ENCODE results near the gene LRRIQ4.

The LRRIQ4 gene

GRCh38 chr3:169863458-169863899, 50.8 kb downstream of the LRRIQ4 start:
- H3K9me3 Mint-ChIP-seq, result no peaks in the 10 kb centered on the region
- peaks cover under 1% of the 10 kb centered on the region for H3K27me3 Mint-ChIP-seq
- no peak overlapping the region for H3K27ac Mint-ChIP-seq
- H3K4me1 Mint-ChIP-seq (ENCODE audit: low read depth), result peaks cover 25% of the 10 kb centered on the region
- H3K36me3 Mint-ChIP-seq (ENCODE audit: low read depth), result no peaks in the 10 kb centered on the region
- H3K4me3 Mint-ChIP-seq, result no peak overlapping the region

GRCh38 chr3:169864270-169864669, 51.6 kb downstream of the LRRIQ4 start:
- H3K4me1 Mint-ChIP-seq (ENCODE audit: low read depth), result peaks cover 25% of the 10 kb centered on the region
- H3K27ac Mint-ChIP-seq, result no peak overlapping the region
- H3K9me3 Mint-ChIP-seq, result no peaks in the 10 kb centered on the region
- H3K27me3 Mint-ChIP-seq, result no peaks in the 10 kb centered on the region
- H3K36me3 Mint-ChIP-seq (ENCODE audit: low read depth), result no peaks in the 10 kb centered on the region
- no peak overlapping the region for H3K4me3 Mint-ChIP-seq

- Mint-ChIP-seq H3K27me3 (no peaks in the 10 kb centered on the region), H3K9me3 (no peaks in the 10 kb centered on the region), H3K4me3 (no peak overlapping the region), H3K36me3 (ENCODE audit: low read depth) (no peaks in the 10 kb centered on the region), H3K4me1 (ENCODE audit: low read depth) (peaks cover 25% of the 10 kb centered on the region), H3K27ac (peak overlapping the region; percentile 5)
These were observed 52.6 kb downstream of the LRRIQ4 start for GRCh38 chr3:169865176-169865767.

GRCh38 chr3:169867584-169868210, 55.0 kb downstream of the LRRIQ4 start:
- Mint-ChIP-seq H3K36me3 (ENCODE audit: low read depth) (no peaks in the 10 kb centered on the region), H3K4me1 (ENCODE audit: low read depth) (peaks cover 37% of the 10 kb centered on the region), H3K4me3 (no peak overlapping the region), H3K27ac (no peak overlapping the region), H3K27me3 (no peaks in the 10 kb centered on the region), H3K9me3 (no peaks in the 10 kb centered on the region)

- H3K9me3 Mint-ChIP-seq, result no peaks in the 10 kb centered on the region
- no peaks in the 10 kb centered on the region for H3K27me3 Mint-ChIP-seq
- peaks cover 35% of the 10 kb centered on the region for H3K4me1 Mint-ChIP-seq (ENCODE audit: low read depth)
- H3K4me3 Mint-ChIP-seq, result no peak overlapping the region
- no peaks in the 10 kb centered on the region for H3K36me3 Mint-ChIP-seq (ENCODE audit: low read depth)
- H3K27ac Mint-ChIP-seq, result no peak overlapping the region
These were observed 55.7 kb downstream of the LRRIQ4 start for GRCh38 chr3:169868369-169868768.

GRCh38 chr3:169869484-169870220, 57.0 kb downstream of the LRRIQ4 start, which contains the start of gene LRRC31:
LRRC31 (minus strand) TSS chr3:169869935; CDS start chr3:169869807, 128 bp downstream.
- H3K27me3 Mint-ChIP-seq, result no peaks in the 10 kb centered on the region
- no peaks in the 10 kb centered on the region for H3K9me3 Mint-ChIP-seq
- no peak within 1 kb of the TSS for H3K27ac Mint-ChIP-seq
- H3K4me1 Mint-ChIP-seq (ENCODE audit: low read depth), result peaks cover 24% of the 10 kb centered on the region
- no peak within 1 kb of the TSS for H3K4me3 Mint-ChIP-seq
- H3K36me3 Mint-ChIP-seq (ENCODE audit: low read depth), result no peaks in the 10 kb centered on the region

GRCh38 chr3:169871129-169871886, 58.6 kb downstream of the LRRIQ4 start:
- H3K27ac Mint-ChIP-seq, result no peak overlapping the region
- no peaks in the 10 kb centered on the region for H3K36me3 Mint-ChIP-seq (ENCODE audit: low read depth)
- H3K9me3 Mint-ChIP-seq, result no peaks in the 10 kb centered on the region
- no peaks in the 10 kb centered on the region for H3K27me3 Mint-ChIP-seq
- H3K4me1 Mint-ChIP-seq (ENCODE audit: low read depth), result peaks cover 13% of the 10 kb centered on the region
- H3K4me3 Mint-ChIP-seq, result no peak overlapping the region

GRCh38 chr3:169879013-169879557, 66.4 kb downstream of the LRRIQ4 start:
- Mint-ChIP-seq H3K4me1 (ENCODE audit: low read depth) (peaks cover 3% of the 10 kb centered on the region), H3K4me3 (no peak overlapping the region), H3K36me3 (ENCODE audit: low read depth) (no peaks in the 10 kb centered on the region), H3K9me3 (no peaks in the 10 kb centered on the region), H3K27ac (no peak overlapping the region), H3K27me3 (no peaks in the 10 kb centered on the region)

- Mint-ChIP-seq H3K9me3 (no peaks in the 10 kb centered on the region), H3K27me3 (no peaks in the 10 kb centered on the region), H3K4me1 (ENCODE audit: low read depth) (peaks cover 3% of the 10 kb centered on the region), H3K36me3 (ENCODE audit: low read depth) (no peaks in the 10 kb centered on the region), H3K27ac (no peak overlapping the region), H3K4me3 (no peak overlapping the region)
These were observed 67.3 kb downstream of the LRRIQ4 start for GRCh38 chr3:169879845-169880575.

- Mint-ChIP-seq H3K27ac (no peak overlapping the region), H3K36me3 (ENCODE audit: low read depth) (no peaks in the 10 kb centered on the region), H3K4me3 (no peak overlapping the region), H3K4me1 (ENCODE audit: low read depth) (peaks cover 3% of the 10 kb centered on the region), H3K27me3 (no peaks in the 10 kb centered on the region), H3K9me3 (no peaks in the 10 kb centered on the region)
These were observed 68.0 kb downstream of the LRRIQ4 start for GRCh38 chr3:169880576-169881250.

- Mint-ChIP-seq H3K4me1 (ENCODE audit: low read depth) (no peaks in the 10 kb centered on the region), H3K9me3 (no peaks in the 10 kb centered on the region), H3K36me3 (ENCODE audit: low read depth) (no peaks in the 10 kb centered on the region), H3K4me3 (no peak overlapping the region), H3K27me3 (no peaks in the 10 kb centered on the region), H3K27ac (no peak overlapping the region)
These were observed 74.0 kb downstream of the LRRIQ4 start for GRCh38 chr3:169886671-169887070.

Measured in stimulated activated naive CD8-positive, alpha-beta T cell treated with anti-CD3 and anti-CD28 coated beads, Interleukin-15, Interleukin-2, amounts not matched to agents 100 ng/mL and 50 ng/mL, for 24 hours (primary cell).